ENCODE results near the gene SLC12A9. TPM values are rescaled to one million over a fixed set of nuclear protein-coding genes. Genes with fewer than 3 reads are reported as not detected.
"Not testable (repeated sequence)": the region's sequence is repeated elsewhere in the genome, so short reads cannot be mapped to it uniquely, and the experiment has no call there.

The SLC12A9 gene
- polyA plus RNA-seq, 1 experiment: 23.1 TPM

- H3K36me3 ChIP-seq (ENCODE audit: control insufficient read depth, insufficient read depth, low read length): no peaks in the 10 kb centered on the region
- TF ChIP-seq CTCF (IDR thresholded peaks at IDR 0.05; ENCODE audit: insufficient read depth, low read depth, low read length): no peak
- H3K4me3 ChIP-seq (ENCODE audit: low read depth, low read length): no peak overlapping the region
- H3K27me3 ChIP-seq (ENCODE audit: control insufficient read depth, insufficient read depth, low read length): no peaks in the 10 kb centered on the region
- CTCF ChIA-PET: no interaction called here
- POLR2A ChIA-PET: no interaction called here
- DNase-seq (ENCODE audit: low read depth): no peak
Measured at GRCh38 chr7:100840470-100841100, 11.9 kb upstream of the SLC12A9 start.

- CTCF ChIA-PET: interaction anchor here (1.0 kb wide), 2 partner anchors 45 to 142 kb away, joined by 3 read pairs; partner anchors contain the start of gene POP7
- no peaks in the 10 kb centered on the region for H3K36me3 ChIP-seq (ENCODE audit: control insufficient read depth, insufficient read depth, low read length)
- DNase-seq (ENCODE audit: low read depth): no peak
- H3K4me3 ChIP-seq (ENCODE audit: low read depth, low read length): no peak overlapping the region
- POLR2A ChIA-PET: no interaction called here
- no peaks in the 10 kb centered on the region for H3K27me3 ChIP-seq (ENCODE audit: control insufficient read depth, insufficient read depth, low read length)
- TF ChIP-seq CTCF (IDR thresholded peaks at IDR 0.05; ENCODE audit: insufficient read depth, low read depth, low read length): no peak
Measured at GRCh38 chr7:100847360-100847759, 5.2 kb upstream of the SLC12A9 start.

GRCh38 chr7:100854146-100854895 lies 1.8 kb downstream of the SLC12A9 start:
- no peak overlapping the region for H3K4me3 ChIP-seq (ENCODE audit: low read depth, low read length)
- H3K27me3 ChIP-seq (ENCODE audit: control insufficient read depth, insufficient read depth, low read length): no peaks in the 10 kb centered on the region
- TF ChIP-seq CTCF (IDR thresholded peaks at IDR 0.05; ENCODE audit: insufficient read depth, low read depth, low read length): no peak
- CTCF ChIA-PET: interaction anchor here (0.6 to 9.2 kb wide), 5 partner anchors 29 to 149 kb away, joined by 3 to 143 read pairs (median 5); partner anchors contain the start of genes EPO and POP7
- peaks cover 4% of the 10 kb centered on the region; the same call in 1 of the 2 replicates for H3K36me3 ChIP-seq (ENCODE audit: control insufficient read depth, insufficient read depth, low read length)
- DNase-seq (ENCODE audit: low read depth): no peak
- POLR2A ChIA-PET: interaction anchor here (0.7 kb wide), 1 partner anchor 88 kb away, joined by 4 read pairs; no protein-coding TSS in a partner anchor

- DNase-seq (ENCODE audit: low read depth); H3K27me3 ChIP-seq (ENCODE audit: control insufficient read depth, insufficient read depth, low read length); H3K36me3 ChIP-seq (ENCODE audit: control insufficient read depth, insufficient read depth, low read length); POLR2A ChIA-PET; H3K4me3 ChIP-seq (ENCODE audit: low read depth, low read length): not testable (repeated sequence)
- CTCF ChIA-PET: interaction anchor here (3.5 to 9.2 kb wide), 2 partner anchors 57 to 150 kb away, joined by 16 to 143 read pairs; partner anchors contain the start of gene POP7
Measured at GRCh38 chr7:100854899-100855298, 2.4 kb downstream of the SLC12A9 start.

GRCh38 chr7:100855515-100855914 lies 3.0 kb downstream of the SLC12A9 start:
- ChIA-PET CTCF (interaction anchor here (0.9 to 9.2 kb wide), 3 partner anchors 57 to 163 kb away, joined by 3 to 143 read pairs (median 16); partner anchors contain the start of gene POP7), POLR2A (no interaction called here)
- no peaks in the 10 kb centered on the region for H3K27me3 ChIP-seq (ENCODE audit: control insufficient read depth, insufficient read depth, low read length)
- H3K4me3 ChIP-seq (ENCODE audit: low read depth, low read length): no peak overlapping the region
- H3K36me3 ChIP-seq (ENCODE audit: control insufficient read depth, insufficient read depth, low read length): peaks cover 7% of the 10 kb centered on the region; the same call in 1 of the 2 replicates
- TF ChIP-seq CTCF (IDR thresholded peaks at IDR 0.05; ENCODE audit: insufficient read depth, low read depth, low read length): no peak
- DNase-seq (ENCODE audit: low read depth): no peak

Data from BJ (cell line).